ENCODE data around the gene KCND1. TPM values are rescaled to one million over a fixed set of nuclear protein-coding genes. Genes with fewer than 3 reads are reported as not detected.

Gene KCND1
- total RNA-seq, 2 experiments from 2014 or later: 7.6 to 8.8 TPM

- H2AFZ ChIP-seq (ENCODE audit: low read length): no peak within 1 kb of the TSS; the same call in 1 of the 2 replicates
- peak within 1 kb of the TSS; percentile 93 for H3K27ac ChIP-seq (ENCODE audit: low read depth, low read length, poor library complexity, severe bottlenecking)
- no peak for TF ChIP-seq EZH2phosphoT487 (IDR thresholded peaks at IDR 0.05; ENCODE audit: borderline replicate concordance, low read depth, low read length)
- no peak for TF ChIP-seq CTCF (conservative IDR thresholded peaks at IDR 0.05; ENCODE audit: low read length)
- peaks cover 34% of the 10 kb centered on the region for H3K36me3 ChIP-seq (ENCODE audit: insufficient read depth, low read length)
- H3K4me2 ChIP-seq (ENCODE audit: low read length): peak within 1 kb of the TSS; percentile 86
- H3K79me2 ChIP-seq (ENCODE audit: insufficient read depth, low read depth, low read length): peaks cover 46% of the 10 kb centered on the region
- CTCF ChIA-PET (ENCODE audit: unreplicated experiment): no interaction called here
- BruUV-seq (replicated peaks): no TSS peak
- H3K9me3 ChIP-seq (ENCODE audit: low read length): no peaks in the 10 kb centered on the region
- no peaks in the 10 kb centered on the region for H3K9me2 ChIP-seq (ENCODE audit: insufficient read depth, low read length)
- H3K4me1 ChIP-seq (ENCODE audit: insufficient read depth, low read length, poor library complexity, severe bottlenecking): peaks cover 50% of the 10 kb centered on the region
- POLR2A ChIA-PET: interaction anchor here (0.7 kb wide), 1 partner anchor 153 kb away, joined by 4 read pairs; no protein-coding TSS in a partner anchor
- H3K4me3 ChIP-seq (ENCODE audit: low read depth, low read length, poor library complexity, severe bottlenecking): peak within 1 kb of the TSS; percentile 91
- intact Hi-C loops (cut with micrococcal nuclease; ENCODE audit: unreplicated experiment): loop anchor here (2.0 to 5.0 kb wide), 3 partner anchors 19 to 220 kb away; partner anchors contain the start of gene PIM2
- no peaks in the 10 kb centered on the region for H4K20me1 ChIP-seq (ENCODE audit: insufficient read depth, low read length)
- peak; percentile 79 for DNase-seq (ENCODE audit: low spot score)
These were observed 14.2 kb downstream of the KCND1 start, which contains the start of gene OTUD5 for GRCh38 chrX:48957477-48957826. Gene OTUD5 (minus strand): TSS chrX:48957607. CDS start chrX:48957570, 37 bp downstream.

GRCh38 chrX:48956728-48957414 is 14.8 kb downstream of the KCND1 start:
- no peak for DNase-seq (ENCODE audit: low spot score)
- Histone ChIP-seq H4K20me1 (ENCODE audit: insufficient read depth, low read length) (no peaks in the 10 kb centered on the region), H3K36me3 (ENCODE audit: insufficient read depth, low read length) (peaks cover 34% of the 10 kb centered on the region), H3K4me2 (ENCODE audit: low read length) (peak overlapping the region; percentile 86), H3K79me2 (ENCODE audit: insufficient read depth, low read depth, low read length) (peaks cover 52% of the 10 kb centered on the region), H3K4me3 (ENCODE audit: low read depth, low read length, poor library complexity, severe bottlenecking) (peak overlapping the region; percentile 91), H3K9me3 (ENCODE audit: low read length) (no peaks in the 10 kb centered on the region), H3K27ac (ENCODE audit: low read depth, low read length, poor library complexity, severe bottlenecking) (peak overlapping the region; percentile 93), H3K4me1 (ENCODE audit: insufficient read depth, low read length, poor library complexity, severe bottlenecking) (peaks cover 44% of the 10 kb centered on the region), H2AFZ (ENCODE audit: low read length) (no peak overlapping the region), H3K9me2 (ENCODE audit: insufficient read depth, low read length) (no peaks in the 10 kb centered on the region)
- no peak for TF ChIP-seq CTCF (conservative IDR thresholded peaks at IDR 0.05; ENCODE audit: low read length)
- TF ChIP-seq EZH2phosphoT487 (IDR thresholded peaks at IDR 0.05; ENCODE audit: borderline replicate concordance, low read depth, low read length): no peak
- intact Hi-C loops (cut with micrococcal nuclease; ENCODE audit: unreplicated experiment): loop anchor here (2.0 to 5.0 kb wide), 3 partner anchors 18 to 220 kb away; partner anchors contain the start of gene PIM2
- ChIA-PET CTCF (ENCODE audit: unreplicated experiment) (no interaction called here), POLR2A (no interaction called here)
- no TSS peak for BruUV-seq (replicated peaks)

GRCh38 chrX:48948589-48948988 is 23.1 kb downstream of the KCND1 start:
- BruUV-seq (replicated peaks): no TSS peak
- no peaks in the 10 kb centered on the region for H3K9me3 ChIP-seq (ENCODE audit: low read length)
- DNase-seq (ENCODE audit: low spot score): no peak
- TF ChIP-seq EZH2phosphoT487 (IDR thresholded peaks at IDR 0.05; ENCODE audit: borderline replicate concordance, low read depth, low read length) (no peak), CTCF (conservative IDR thresholded peaks at IDR 0.05; ENCODE audit: low read length) (no peak)
- no peak overlapping the region for H3K4me2 ChIP-seq (ENCODE audit: low read length)
- H3K9me2 ChIP-seq (ENCODE audit: insufficient read depth, low read length): no peaks in the 10 kb centered on the region
- peaks cover 36% of the 10 kb centered on the region for H3K36me3 ChIP-seq (ENCODE audit: insufficient read depth, low read length)
- ChIA-PET POLR2A (interaction anchor here (1.7 kb wide), 1 partner anchor 11 kb away, joined by 4 read pairs; no protein-coding TSS in a partner anchor), CTCF (ENCODE audit: unreplicated experiment) (no interaction called here)
- no peak overlapping the region for H2AFZ ChIP-seq (ENCODE audit: low read length)
- H3K27ac ChIP-seq (ENCODE audit: low read depth, low read length, poor library complexity, severe bottlenecking): no peak overlapping the region
- H3K4me1 ChIP-seq (ENCODE audit: insufficient read depth, low read length, poor library complexity, severe bottlenecking): peaks cover 28% of the 10 kb centered on the region
- H3K79me2 ChIP-seq (ENCODE audit: insufficient read depth, low read depth, low read length): peaks cover 29% of the 10 kb centered on the region; the same call in 1 of the 2 replicates
- H4K20me1 ChIP-seq (ENCODE audit: insufficient read depth, low read length): no peaks in the 10 kb centered on the region
- intact Hi-C loops (cut with micrococcal nuclease; ENCODE audit: unreplicated experiment): no loop called here
- no peak overlapping the region for H3K4me3 ChIP-seq (ENCODE audit: low read depth, low read length, poor library complexity, severe bottlenecking)
